ENCODE measurements around the gene TMEM131.

DNA sequence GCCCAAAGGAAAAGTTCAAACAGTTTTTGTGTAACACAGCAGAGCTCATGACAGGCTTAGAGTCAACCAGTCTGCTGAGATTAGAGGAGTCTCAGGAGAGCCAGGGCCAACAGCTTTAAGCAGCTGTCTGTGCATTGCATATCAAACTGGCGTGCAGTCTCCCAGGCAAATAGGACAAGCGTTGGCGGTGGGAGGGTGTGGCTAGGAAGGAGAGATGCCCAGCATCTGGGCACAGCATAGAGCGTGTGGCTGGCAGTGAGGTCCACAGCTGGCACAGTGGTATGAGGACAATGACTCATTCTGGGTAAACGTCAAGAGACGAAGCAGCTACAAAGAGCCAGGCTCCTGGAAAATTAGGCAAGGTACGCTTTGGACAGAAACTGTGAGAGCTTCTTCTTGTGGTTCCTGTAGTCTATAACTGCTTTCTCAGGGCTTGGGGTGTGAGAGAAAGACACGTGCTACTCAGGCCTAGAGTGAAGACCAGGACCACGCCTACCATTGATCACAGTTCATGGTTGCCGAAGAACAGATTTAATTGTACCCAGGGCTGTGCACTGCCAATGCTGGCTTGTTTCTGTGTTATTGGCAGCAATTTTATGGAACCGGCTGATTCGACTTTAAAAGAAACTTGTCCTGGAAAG lies 267.5 kb downstream of the TMEM131 start:
- TF ChIP-seq, protein P1, sequence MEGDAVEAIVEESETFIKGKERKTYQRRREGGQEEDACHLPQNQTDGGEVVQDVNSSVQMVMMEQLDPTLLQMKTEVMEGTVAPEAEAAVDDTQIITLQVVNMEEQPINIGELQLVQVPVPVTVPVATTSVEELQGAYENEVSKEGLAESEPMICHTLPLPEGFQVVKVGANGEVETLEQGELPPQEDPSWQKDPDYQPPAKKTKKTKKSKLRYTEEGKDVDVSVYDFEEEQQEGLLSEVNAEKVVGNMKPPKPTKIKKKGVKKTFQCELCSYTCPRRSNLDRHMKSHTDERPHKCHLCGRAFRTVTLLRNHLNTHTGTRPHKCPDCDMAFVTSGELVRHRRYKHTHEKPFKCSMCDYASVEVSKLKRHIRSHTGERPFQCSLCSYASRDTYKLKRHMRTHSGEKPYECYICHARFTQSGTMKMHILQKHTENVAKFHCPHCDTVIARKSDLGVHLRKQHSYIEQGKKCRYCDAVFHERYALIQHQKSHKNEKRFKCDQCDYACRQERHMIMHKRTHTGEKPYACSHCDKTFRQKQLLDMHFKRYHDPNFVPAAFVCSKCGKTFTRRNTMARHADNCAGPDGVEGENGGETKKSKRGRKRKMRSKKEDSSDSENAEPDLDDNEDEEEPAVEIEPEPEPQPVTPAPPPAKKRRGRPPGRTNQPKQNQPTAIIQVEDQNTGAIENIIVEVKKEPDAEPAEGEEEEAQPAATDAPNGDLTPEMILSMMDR (IDR thresholded peaks at IDR 0.05), result no peak
- no peak for TF ChIP-seq POLR2A (IDR thresholded peaks at IDR 0.05)
